Measurements from ENCODE around the gene TRIP11. TPM values are rescaled to one million over a fixed set of nuclear protein-coding genes. Genes with fewer than 3 reads are reported as not detected.

TRIP11 gene
- total and polyA plus RNA-seq, 2 experiments from 2014 or later: 24.1 to 69.5 TPM

- Histone ChIP-seq H3K9me3 (ENCODE audit: low read depth) (no peaks in the 10 kb centered on the region), H3K79me2 (ENCODE audit: insufficient read depth) (peaks cover 29% of the 10 kb centered on the region), H4K20me1 (ENCODE audit: insufficient read depth) (no peaks in the 10 kb centered on the region), H3K9me2 (ENCODE audit: insufficient read depth) (no peaks in the 10 kb centered on the region), H3K4me1 (ENCODE audit: insufficient read depth) (peaks cover 43% of the 10 kb centered on the region), H3K4me3 (peak overlapping the region; percentile 20), H3K4me2 (ENCODE audit: unreplicated experiment) (peak overlapping the region; percentile 59), H3F3A (ENCODE audit: insufficient read depth) (peaks cover 41% of the 10 kb centered on the region), H3K27me3 (replicated peaks; ENCODE audit: insufficient read depth) (no peaks in the 10 kb centered on the region), H2AFZ (no peak overlapping the region), H3K36me3 (ENCODE audit: low read depth) (peaks cover 12% of the 10 kb centered on the region; the same call in 1 of the 2 replicates), H3K9ac (peak overlapping the region; percentile 37; the same call in 1 of the 2 replicates), H3K27ac (peak overlapping the region; percentile 65)
- DNase-seq: peak; percentile 74
- in situ Hi-C loops (cut with MboI): no loop called here
- no peak for TF ChIP-seq EZH2phosphoT487 (IDR thresholded peaks at IDR 0.05; ENCODE audit: insufficient read depth, low read depth)
- TF ChIP-seq EZH2 (IDR thresholded peaks at IDR 0.05; ENCODE audit: insufficient read depth, poor library complexity, severe bottlenecking): no peak
- WGBS, 2 experiments (ENCODE audit: low coverage in 1 of 2, low lambda C conversion rate in 2 of 2, missing lambda C conversion rate in 2 of 2): 15 to 16% methylated on average over 4 of the region's 4 CpGs
Observed at GRCh38 chr14:91985008-91985407, 54.9 kb downstream of the TRIP11 start.

- peaks cover 48% of the 10 kb centered on the region for H3F3A ChIP-seq (ENCODE audit: insufficient read depth)
- H3K27me3 ChIP-seq (replicated peaks; ENCODE audit: insufficient read depth): no peaks in the 10 kb centered on the region
- peaks cover 39% of the 10 kb centered on the region for H3K79me2 ChIP-seq (ENCODE audit: insufficient read depth)
- no peak overlapping the region for H3K4me3 ChIP-seq
- no peak overlapping the region for H3K27ac ChIP-seq
- no peak overlapping the region for H3K9ac ChIP-seq
- H3K36me3 ChIP-seq (ENCODE audit: low read depth): peaks cover 12% of the 10 kb centered on the region; the same call in 1 of the 2 replicates
- no peak overlapping the region for H2AFZ ChIP-seq
- H3K9me3 ChIP-seq (ENCODE audit: low read depth): no peaks in the 10 kb centered on the region
- DNase-seq: no peak
- 48 to 54% methylated on average over 4 of the region's 4 CpGs for WGBS, 2 experiments (ENCODE audit: low coverage in 1 of 2, low lambda C conversion rate in 2 of 2, missing lambda C conversion rate in 2 of 2)
- peaks cover 52% of the 10 kb centered on the region for H3K4me1 ChIP-seq (ENCODE audit: insufficient read depth)
- in situ Hi-C loops (cut with MboI): no loop called here
- no peak overlapping the region for H3K4me2 ChIP-seq (ENCODE audit: unreplicated experiment)
- H4K20me1 ChIP-seq (ENCODE audit: insufficient read depth): no peaks in the 10 kb centered on the region
- no peaks in the 10 kb centered on the region for H3K9me2 ChIP-seq (ENCODE audit: insufficient read depth)
- TF ChIP-seq EZH2 (IDR thresholded peaks at IDR 0.05; ENCODE audit: insufficient read depth, poor library complexity, severe bottlenecking) (no peak), EZH2phosphoT487 (IDR thresholded peaks at IDR 0.05; ENCODE audit: insufficient read depth, low read depth) (no peak)
Observed at GRCh38 chr14:91983588-91983987, 56.3 kb downstream of the TRIP11 start.

DNA sequence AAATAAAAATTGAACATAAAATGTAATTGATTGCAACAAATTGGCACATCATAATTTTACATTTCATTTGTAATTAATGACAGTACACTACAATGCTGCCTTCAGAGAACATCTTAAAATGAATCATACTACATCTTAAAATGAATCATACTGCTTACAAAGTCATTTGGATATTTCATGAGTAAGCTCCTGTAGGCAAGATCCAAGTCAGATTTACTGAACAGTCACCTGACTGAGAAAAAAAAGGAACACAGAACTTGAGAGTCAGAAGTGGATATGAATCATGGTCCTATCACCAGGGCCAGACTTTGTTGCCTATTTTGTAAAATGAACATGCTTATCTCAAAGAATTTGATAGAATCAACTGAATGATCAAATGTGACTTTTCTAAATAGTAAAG is 59.7 kb downstream of the TRIP11 start:
- Histone ChIP-seq H3K9me2 (ENCODE audit: insufficient read depth) (no peaks in the 10 kb centered on the region), H3K9ac (no peak overlapping the region), H3K27me3 (replicated peaks; ENCODE audit: insufficient read depth) (no peaks in the 10 kb centered on the region), H2AFZ (no peak overlapping the region), H3K4me1 (ENCODE audit: insufficient read depth) (peaks cover 51% of the 10 kb centered on the region), H3K4me2 (ENCODE audit: unreplicated experiment) (peak overlapping the region; percentile 52), H3K36me3 (ENCODE audit: low read depth) (no peaks in the 10 kb centered on the region), H3K4me3 (no peak overlapping the region), H3K9me3 (ENCODE audit: low read depth) (no peaks in the 10 kb centered on the region), H3F3A (ENCODE audit: insufficient read depth) (peaks cover 32% of the 10 kb centered on the region), H3K79me2 (ENCODE audit: insufficient read depth) (peaks cover 53% of the 10 kb centered on the region), H3K27ac (peak overlapping the region; percentile 64), H4K20me1 (ENCODE audit: insufficient read depth) (no peaks in the 10 kb centered on the region)
- in situ Hi-C loops (cut with MboI): no loop called here
- TF ChIP-seq EZH2phosphoT487 (IDR thresholded peaks at IDR 0.05; ENCODE audit: insufficient read depth, low read depth) (no peak), EZH2 (IDR thresholded peaks at IDR 0.05; ENCODE audit: insufficient read depth, poor library complexity, severe bottlenecking) (no peak)
- DNase-seq: peak; percentile 95

DNA sequence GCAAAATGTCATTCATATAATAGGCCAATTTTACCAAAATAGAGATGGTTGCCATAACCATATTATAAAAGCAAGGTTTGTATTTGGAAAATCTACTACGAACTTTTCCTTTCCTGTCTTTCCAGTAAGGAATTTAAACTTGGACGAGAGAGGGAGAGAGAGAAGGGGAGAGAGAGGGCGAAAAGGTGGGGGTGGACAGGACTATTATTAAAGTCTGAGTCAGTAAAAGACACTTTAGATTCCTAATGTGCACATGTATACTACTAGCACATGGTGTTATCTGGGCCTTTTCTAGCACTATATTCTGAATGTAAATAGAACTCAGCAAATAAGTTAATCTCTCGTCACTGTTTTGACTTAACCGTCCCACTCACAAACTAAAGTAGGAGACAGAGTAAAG is 62.0 kb downstream of the TRIP11 start:
- 70 to 77% methylated on average over 5 of the region's 5 CpGs for WGBS, 2 experiments (ENCODE audit: low coverage in 1 of 2, low lambda C conversion rate in 2 of 2, missing lambda C conversion rate in 2 of 2)

GRCh38 chr14:91975763-91976162 is 64.1 kb downstream of the TRIP11 start:
- TF ChIP-seq EZH2phosphoT487 (IDR thresholded peaks at IDR 0.05; ENCODE audit: insufficient read depth, low read depth): no peak
- TF ChIP-seq EZH2 (IDR thresholded peaks at IDR 0.05; ENCODE audit: insufficient read depth, poor library complexity, severe bottlenecking): no peak
- Histone ChIP-seq H3F3A (ENCODE audit: insufficient read depth) (peaks cover 12% of the 10 kb centered on the region), H2AFZ (no peak overlapping the region), H3K9ac (no peak overlapping the region), H3K36me3 (ENCODE audit: low read depth) (peaks cover 28% of the 10 kb centered on the region), H3K79me2 (ENCODE audit: insufficient read depth) (0 out of 2 replicates have a peak, but pooled peaks cover 24% of the 10 kb centered on the region), H3K9me2 (ENCODE audit: insufficient read depth) (no peaks in the 10 kb centered on the region), H3K4me2 (ENCODE audit: unreplicated experiment) (no peak overlapping the region), H3K27ac (no peak overlapping the region), H4K20me1 (ENCODE audit: insufficient read depth) (no peaks in the 10 kb centered on the region), H3K27me3 (replicated peaks; ENCODE audit: insufficient read depth) (no peaks in the 10 kb centered on the region), H3K4me1 (ENCODE audit: insufficient read depth) (peaks cover 27% of the 10 kb centered on the region), H3K9me3 (ENCODE audit: low read depth) (no peaks in the 10 kb centered on the region), H3K4me3 (no peak overlapping the region)
- no peak for DNase-seq
- in situ Hi-C loops (cut with MboI): no loop called here

More for the DNA sequence above, 62.0 kb downstream of the TRIP11 start:
- no peak for TF ChIP-seq EZH2 (IDR thresholded peaks at IDR 0.05; ENCODE audit: insufficient read depth, poor library complexity, severe bottlenecking)
- no peak for TF ChIP-seq EZH2phosphoT487 (IDR thresholded peaks at IDR 0.05; ENCODE audit: insufficient read depth, low read depth)
- Histone ChIP-seq H3K4me3 (no peak overlapping the region), H3K27ac (no peak overlapping the region), H2AFZ (no peak overlapping the region), H3K9me3 (ENCODE audit: low read depth) (no peaks in the 10 kb centered on the region), H3K4me1 (ENCODE audit: insufficient read depth) (peaks cover 30% of the 10 kb centered on the region), H3K36me3 (ENCODE audit: low read depth) (peaks cover 18% of the 10 kb centered on the region), H3K9ac (no peak overlapping the region), H4K20me1 (ENCODE audit: insufficient read depth) (no peaks in the 10 kb centered on the region), H3K27me3 (replicated peaks; ENCODE audit: insufficient read depth) (no peaks in the 10 kb centered on the region), H3K79me2 (ENCODE audit: insufficient read depth) (peaks cover 43% of the 10 kb centered on the region), H3F3A (ENCODE audit: insufficient read depth) (peaks cover 12% of the 10 kb centered on the region), H3K4me2 (ENCODE audit: unreplicated experiment) (no peak overlapping the region), H3K9me2 (ENCODE audit: insufficient read depth) (no peaks in the 10 kb centered on the region)
- in situ Hi-C loops (cut with MboI): no loop called here
- peak; percentile 52 for DNase-seq

Measured in GM23248 (cell line).